ENCODE measurements around the gene TIGD3.

Gene TIGD3

DNA sequence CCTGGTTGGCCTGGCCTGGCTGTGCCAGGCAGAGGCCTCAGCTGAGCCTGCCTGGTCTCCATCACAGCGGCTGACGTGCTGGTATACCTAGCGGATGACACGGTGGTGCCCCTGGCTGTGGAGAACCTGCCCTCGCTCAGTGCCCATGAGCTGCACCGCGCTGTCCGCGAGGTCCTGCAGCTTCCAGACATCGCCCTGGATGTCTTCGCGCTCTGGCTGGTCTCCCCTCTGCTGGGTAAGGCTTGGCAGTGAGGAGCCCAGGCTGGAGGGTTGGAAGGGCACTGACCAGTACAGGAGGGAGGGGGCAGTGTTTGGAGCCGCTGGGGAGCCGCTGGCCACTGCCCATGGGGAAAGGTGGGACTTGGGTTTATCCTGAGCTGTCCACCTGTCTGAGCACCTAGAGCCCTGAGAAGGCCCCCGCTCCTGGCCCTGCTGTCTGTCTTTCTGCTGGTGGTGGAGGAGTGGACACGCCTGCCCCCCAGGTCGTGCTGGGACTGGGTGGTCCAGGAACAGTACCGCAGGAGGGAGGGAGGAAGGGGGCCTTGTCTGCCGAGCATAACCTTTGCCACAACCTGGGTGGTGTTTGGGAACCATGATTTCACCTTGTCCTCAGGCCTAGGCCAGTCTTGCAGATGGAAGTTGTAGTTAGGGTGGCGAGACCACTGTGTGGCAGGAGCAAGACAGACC lies 34.9 kb downstream of the TIGD3 start:
- CTCF ChIA-PET: interaction anchor here (1.2 to 4.0 kb wide), 3 partner anchors 27 to 120 kb away, joined by 4 to 31 read pairs (median 7); no protein-coding TSS in a partner anchor
- POLR2A ChIA-PET: interaction anchor here (1.2 to 1.3 kb wide), 3 partner anchors 14 to 113 kb away, joined by 3 to 4 read pairs (median 3); no protein-coding TSS in a partner anchor
- TF ChIP-seq, protein P1, sequence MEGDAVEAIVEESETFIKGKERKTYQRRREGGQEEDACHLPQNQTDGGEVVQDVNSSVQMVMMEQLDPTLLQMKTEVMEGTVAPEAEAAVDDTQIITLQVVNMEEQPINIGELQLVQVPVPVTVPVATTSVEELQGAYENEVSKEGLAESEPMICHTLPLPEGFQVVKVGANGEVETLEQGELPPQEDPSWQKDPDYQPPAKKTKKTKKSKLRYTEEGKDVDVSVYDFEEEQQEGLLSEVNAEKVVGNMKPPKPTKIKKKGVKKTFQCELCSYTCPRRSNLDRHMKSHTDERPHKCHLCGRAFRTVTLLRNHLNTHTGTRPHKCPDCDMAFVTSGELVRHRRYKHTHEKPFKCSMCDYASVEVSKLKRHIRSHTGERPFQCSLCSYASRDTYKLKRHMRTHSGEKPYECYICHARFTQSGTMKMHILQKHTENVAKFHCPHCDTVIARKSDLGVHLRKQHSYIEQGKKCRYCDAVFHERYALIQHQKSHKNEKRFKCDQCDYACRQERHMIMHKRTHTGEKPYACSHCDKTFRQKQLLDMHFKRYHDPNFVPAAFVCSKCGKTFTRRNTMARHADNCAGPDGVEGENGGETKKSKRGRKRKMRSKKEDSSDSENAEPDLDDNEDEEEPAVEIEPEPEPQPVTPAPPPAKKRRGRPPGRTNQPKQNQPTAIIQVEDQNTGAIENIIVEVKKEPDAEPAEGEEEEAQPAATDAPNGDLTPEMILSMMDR (IDR thresholded peaks at IDR 0.05; ENCODE audit: control extremely low read depth, extremely low read depth, low read depth, missing control alignments): no peak
- no peak for DNase-seq (ENCODE audit: extremely low spot score)

DNA sequence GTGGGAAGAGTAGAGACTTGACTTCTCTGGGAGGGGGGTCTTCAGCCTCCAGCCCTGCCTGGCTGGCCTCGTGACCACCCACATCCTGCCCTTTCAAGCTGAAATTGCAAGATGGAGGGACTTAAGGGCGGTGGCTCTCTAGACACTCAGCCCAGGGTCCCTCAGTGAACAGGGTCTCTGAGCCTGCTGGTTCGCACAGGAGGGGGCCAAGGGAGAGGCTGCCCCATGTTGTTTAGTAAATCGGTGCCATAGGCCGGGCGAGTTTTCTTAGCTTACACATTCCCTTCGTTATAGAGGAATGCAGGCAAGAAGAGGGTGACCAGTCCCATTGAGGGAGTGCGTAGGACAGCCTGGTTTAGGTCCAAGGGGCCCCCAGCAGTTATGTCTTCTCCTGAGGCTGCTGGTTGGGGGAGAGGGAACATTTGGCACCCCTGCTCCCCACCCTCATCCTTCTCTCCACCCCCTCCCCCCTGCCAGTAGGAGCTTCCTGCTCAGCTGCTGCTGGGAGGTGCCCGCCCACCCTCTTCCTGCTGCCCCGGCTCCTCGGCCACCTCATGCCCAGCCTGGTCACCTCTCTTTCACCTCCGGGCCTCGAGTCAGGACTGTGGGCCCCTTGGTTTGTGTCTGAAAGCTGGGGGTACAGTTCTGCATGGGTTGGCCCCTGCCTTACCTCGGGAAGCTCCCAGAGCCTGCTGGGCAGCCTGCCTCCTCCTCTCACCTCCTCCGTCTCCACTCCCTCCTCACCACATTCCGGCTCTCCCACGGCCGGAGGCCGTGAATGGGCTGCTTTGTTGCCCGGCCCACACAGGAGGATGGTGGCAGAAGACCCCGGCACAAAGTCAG lies 35.8 kb downstream of the TIGD3 start:
- TF ChIP-seq, protein P1 (IDR thresholded peaks at IDR 0.05; ENCODE audit: control extremely low read depth, extremely low read depth, low read depth, missing control alignments): no peak
- CTCF ChIA-PET: interaction anchor here (0.9 to 4.0 kb wide), 8 partner anchors 10 to 119 kb away, joined by 3 to 31 read pairs (median 4); no protein-coding TSS in a partner anchor
- POLR2A ChIA-PET: interaction anchor here (0.6 to 2.3 kb wide), 4 partner anchors 13 to 119 kb away, joined by 3 to 9 read pairs (median 8); no protein-coding TSS in a partner anchor
- no peak for DNase-seq (ENCODE audit: extremely low spot score)

DNA sequence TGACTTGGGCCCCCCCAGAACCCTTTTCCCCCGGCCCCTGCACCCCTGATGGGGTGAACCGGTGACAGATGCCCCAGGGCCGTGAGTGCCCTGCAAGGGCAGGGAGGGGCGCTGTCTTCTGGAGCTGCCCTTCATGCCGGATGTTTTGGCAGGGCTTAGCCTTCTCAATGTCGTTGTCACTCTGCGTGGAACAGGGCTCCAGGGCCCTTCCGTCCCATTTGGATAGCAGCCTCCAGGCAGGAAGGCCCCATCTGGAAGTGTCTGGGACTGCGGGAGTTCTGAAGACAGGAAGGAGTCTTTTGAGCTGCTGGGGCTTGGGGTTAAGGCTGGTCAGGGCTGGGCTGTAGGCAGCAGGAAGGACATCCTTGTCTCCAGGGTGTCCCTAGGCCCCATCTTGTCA lies 36.4 kb downstream of the TIGD3 start:
- no peak for DNase-seq (ENCODE audit: extremely low spot score)
- ChIA-PET CTCF (interaction anchor here (0.9 to 2.3 kb wide), 8 partner anchors 9 to 119 kb away, joined by 3 to 12 read pairs (median 4); no protein-coding TSS in a partner anchor), POLR2A (interaction anchor here (0.5 to 2.3 kb wide), 5 partner anchors 17 to 118 kb away, joined by 5 to 9 read pairs (median 7); no protein-coding TSS in a partner anchor)
- TF ChIP-seq, protein P1 (IDR thresholded peaks at IDR 0.05; ENCODE audit: control extremely low read depth, extremely low read depth, low read depth, missing control alignments): no peak

DNA sequence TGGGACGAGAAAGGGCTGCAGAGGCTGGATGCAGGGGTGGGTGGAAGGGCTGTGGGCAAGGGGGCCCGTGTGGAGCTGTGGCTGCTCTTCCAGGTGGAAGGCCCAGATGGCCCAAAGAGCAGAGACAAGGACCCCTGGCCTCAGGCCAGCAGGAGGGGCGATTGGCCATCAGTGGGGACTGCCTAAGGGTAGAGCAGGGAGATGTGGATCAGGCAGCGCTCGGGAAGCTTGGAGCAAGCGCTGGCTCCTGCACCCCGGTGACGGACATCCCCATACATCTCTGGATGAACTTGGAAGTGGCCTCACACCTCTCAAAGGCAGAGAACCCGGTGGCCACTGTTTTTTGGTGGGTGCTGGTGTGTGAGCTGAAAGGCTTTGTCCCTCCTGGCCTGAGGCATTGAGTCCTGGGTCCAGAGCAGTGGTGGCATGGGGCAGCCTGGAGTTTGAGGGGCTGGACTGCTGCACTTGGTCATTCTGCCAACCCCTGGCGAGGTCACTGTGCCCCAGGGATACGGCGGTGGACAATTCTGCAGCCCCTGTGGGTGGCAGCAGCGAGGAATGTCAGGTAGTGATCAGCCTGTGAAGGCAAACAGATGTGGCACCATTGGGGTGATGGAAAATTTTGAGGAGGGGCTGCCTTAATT lies 37.8 kb downstream of the TIGD3 start:
- TF ChIP-seq, protein P1 (IDR thresholded peaks at IDR 0.05; ENCODE audit: control extremely low read depth, extremely low read depth, low read depth, missing control alignments): no peak
- CTCF ChIA-PET: no interaction called here
- POLR2A ChIA-PET: interaction anchor here (0.6 to 2.3 kb wide), 4 partner anchors 15 to 113 kb away, joined by 3 to 8 read pairs (median 5); partner anchors contain the start of gene NEAT1
- no peak for DNase-seq (ENCODE audit: extremely low spot score)

DNA sequence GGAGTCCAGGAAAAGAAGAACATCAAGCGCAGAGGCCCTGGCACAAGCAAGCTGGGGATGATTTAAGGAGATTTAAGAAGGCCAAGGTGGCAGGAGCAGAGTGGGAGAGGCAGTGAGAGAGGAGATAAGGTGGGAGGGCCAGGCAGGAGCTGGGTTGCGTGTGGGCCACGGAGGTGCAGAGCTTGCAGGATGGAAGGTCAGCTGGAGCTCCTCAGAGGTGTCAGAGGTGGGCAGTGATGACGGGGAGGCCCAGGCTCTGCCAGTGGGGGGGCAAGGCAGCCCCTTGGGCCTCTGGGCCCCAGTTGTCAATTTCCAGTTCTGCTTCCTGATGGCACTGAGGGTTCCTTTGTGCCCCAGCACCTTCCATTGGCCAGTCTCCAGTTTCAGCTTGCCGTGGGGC lies 38.3 kb downstream of the TIGD3 start:
- ChIA-PET POLR2A (interaction anchor here (0.9 kb wide), 1 partner anchor 30 kb away, joined by 3 read pairs; the partner anchor contains the start of gene NEAT1), CTCF (no interaction called here)
- no peak for DNase-seq (ENCODE audit: extremely low spot score)
- TF ChIP-seq, protein P1 (IDR thresholded peaks at IDR 0.05; ENCODE audit: control extremely low read depth, extremely low read depth, low read depth, missing control alignments): no peak

Measured in GM10248 (cell line).